GM12891 (cell line): ENCODE results near the gene CACNG4.

Experiments
- PAX5 ChIP-seq: IDR thresholded peaks from 2 replicates; pipeline ENCODE4 v1.6.1; 2011; ENCODE audit warnings: low read length, moderate library complexity, mild to moderate bottlenecking; ENCODE audit not compliant: insufficient read depth, severe bottlenecking
- POLR2A ChIP-seq: IDR thresholded peaks from 2 replicates; pipeline ENCODE4 v1.6.1; 2011; ENCODE audit warnings: low read depth, low read length, control low read depth
- POLR2AphosphoS5 ChIP-seq: IDR thresholded peaks from 2 replicates; pipeline ENCODE4 v1.6.1; 2011; ENCODE audit warnings: low read depth, low read length, control low read depth
- POU2F2 ChIP-seq: IDR thresholded peaks from 2 replicates; pipeline ENCODE4 v1.6.1; 2011; ENCODE audit warnings: low read depth, mild to moderate bottlenecking, control low read depth, low read length, moderate library complexity
- SPI1 ChIP-seq: IDR thresholded peaks from 2 replicates; pipeline ENCODE4 v1.6.1; 2011; ENCODE audit warnings: low read depth, low read length, control low read depth
- TAF1 ChIP-seq: IDR thresholded peaks from 2 replicates; pipeline ENCODE4 v1.6.1; 2011; ENCODE audit warnings: low read depth, low read length, control low read depth

GRCh38 chr17:66934040-66934439 lies 30.5 kb upstream of the CACNG4 start:
- TF ChIP-seq POLR2A = no peak
- no peak for TF ChIP-seq POU2F2
- no peak for TF ChIP-seq TAF1
- no peak for TF ChIP-seq SPI1
- no peak for TF ChIP-seq POLR2AphosphoS5
- no peak for TF ChIP-seq PAX5
